ENCODE measurements around the gene FLNC. TPM values are rescaled to one million over a fixed set of nuclear protein-coding genes. Genes with fewer than 3 reads are reported as not detected.

Gene FLNC
- total and polyA plus RNA-seq, 9 of the 15 experiments (the other 6 are each of a cell fraction or from before 2014, with no cell fraction given): 0.90 to 155 (median 28.8) TPM

GRCh38 chr7:128831994-128832879 is 2.0 kb downstream of the FLNC start (continued):
- TF ChIP-seq, protein P1, sequence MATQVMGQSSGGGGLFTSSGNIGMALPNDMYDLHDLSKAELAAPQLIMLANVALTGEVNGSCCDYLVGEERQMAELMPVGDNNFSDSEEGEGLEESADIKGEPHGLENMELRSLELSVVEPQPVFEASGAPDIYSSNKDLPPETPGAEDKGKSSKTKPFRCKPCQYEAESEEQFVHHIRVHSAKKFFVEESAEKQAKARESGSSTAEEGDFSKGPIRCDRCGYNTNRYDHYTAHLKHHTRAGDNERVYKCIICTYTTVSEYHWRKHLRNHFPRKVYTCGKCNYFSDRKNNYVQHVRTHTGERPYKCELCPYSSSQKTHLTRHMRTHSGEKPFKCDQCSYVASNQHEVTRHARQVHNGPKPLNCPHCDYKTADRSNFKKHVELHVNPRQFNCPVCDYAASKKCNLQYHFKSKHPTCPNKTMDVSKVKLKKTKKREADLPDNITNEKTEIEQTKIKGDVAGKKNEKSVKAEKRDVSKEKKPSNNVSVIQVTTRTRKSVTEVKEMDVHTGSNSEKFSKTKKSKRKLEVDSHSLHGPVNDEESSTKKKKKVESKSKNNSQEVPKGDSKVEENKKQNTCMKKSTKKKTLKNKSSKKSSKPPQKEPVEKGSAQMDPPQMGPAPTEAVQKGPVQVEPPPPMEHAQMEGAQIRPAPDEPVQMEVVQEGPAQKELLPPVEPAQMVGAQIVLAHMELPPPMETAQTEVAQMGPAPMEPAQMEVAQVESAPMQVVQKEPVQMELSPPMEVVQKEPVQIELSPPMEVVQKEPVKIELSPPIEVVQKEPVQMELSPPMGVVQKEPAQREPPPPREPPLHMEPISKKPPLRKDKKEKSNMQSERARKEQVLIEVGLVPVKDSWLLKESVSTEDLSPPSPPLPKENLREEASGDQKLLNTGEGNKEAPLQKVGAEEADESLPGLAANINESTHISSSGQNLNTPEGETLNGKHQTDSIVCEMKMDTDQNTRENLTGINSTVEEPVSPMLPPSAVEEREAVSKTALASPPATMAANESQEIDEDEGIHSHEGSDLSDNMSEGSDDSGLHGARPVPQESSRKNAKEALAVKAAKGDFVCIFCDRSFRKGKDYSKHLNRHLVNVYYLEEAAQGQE (IDR thresholded peaks at IDR 0.05; ENCODE audit: borderline replicate concordance): 0 out of 2 replicates have a peak, but pooled peaks have one; percentile 11
- TF ChIP-seq, protein P1 (CRISPR knock-in tag; IDR thresholded peaks at IDR 0.05; ENCODE audit: low read depth): no peak
- no peak for TF ChIP-seq POLR3A (IDR thresholded peaks at IDR 0.05; ENCODE audit: borderline replicate concordance, extremely low read depth, insufficient read depth, insufficient read length)
- TF ChIP-seq ZNF184 (CRISPR knock-in tag; IDR thresholded peaks at IDR 0.05): no peak
- no peak for TF ChIP-seq ZNF764 (CRISPR knock-in tag; IDR thresholded peaks at IDR 0.05; ENCODE audit: low read depth)
- TF ChIP-seq, protein P2, sequence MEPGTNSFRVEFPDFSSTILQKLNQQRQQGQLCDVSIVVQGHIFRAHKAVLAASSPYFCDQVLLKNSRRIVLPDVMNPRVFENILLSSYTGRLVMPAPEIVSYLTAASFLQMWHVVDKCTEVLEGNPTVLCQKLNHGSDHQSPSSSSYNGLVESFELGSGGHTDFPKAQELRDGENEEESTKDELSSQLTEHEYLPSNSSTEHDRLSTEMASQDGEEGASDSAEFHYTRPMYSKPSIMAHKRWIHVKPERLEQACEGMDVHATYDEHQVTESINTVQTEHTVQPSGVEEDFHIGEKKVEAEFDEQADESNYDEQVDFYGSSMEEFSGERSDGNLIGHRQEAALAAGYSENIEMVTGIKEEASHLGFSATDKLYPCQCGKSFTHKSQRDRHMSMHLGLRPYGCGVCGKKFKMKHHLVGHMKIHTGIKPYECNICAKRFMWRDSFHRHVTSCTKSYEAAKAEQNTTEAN (CRISPR knock-in tag; IDR thresholded peaks at IDR 0.05): no peak
- TF ChIP-seq, protein P3, sequence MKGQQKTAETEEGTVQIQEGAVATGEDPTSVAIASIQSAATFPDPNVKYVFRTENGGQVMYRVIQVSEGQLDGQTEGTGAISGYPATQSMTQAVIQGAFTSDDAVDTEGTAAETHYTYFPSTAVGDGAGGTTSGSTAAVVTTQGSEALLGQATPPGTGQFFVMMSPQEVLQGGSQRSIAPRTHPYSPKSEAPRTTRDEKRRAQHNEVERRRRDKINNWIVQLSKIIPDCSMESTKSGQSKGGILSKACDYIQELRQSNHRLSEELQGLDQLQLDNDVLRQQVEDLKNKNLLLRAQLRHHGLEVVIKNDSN (CRISPR knock-in tag; IDR thresholded peaks at IDR 0.05): 0 out of 2 replicates have a peak, but pooled peaks have one; percentile 10
- peak; percentile 87 for TF ChIP-seq C11orf30 (IDR thresholded peaks at IDR 0.05; ENCODE audit: low read depth)
